Activated naive CD8-positive, alpha-beta T cell (primary cell): ENCODE data around the gene TNFRSF6B.

Source experiments
- H3K27ac Mint-ChIP-seq: one replicate; pipeline ENCODE4 v1.8.0; 2021; ENCODE audit warnings: mixed read lengths
- H3K27me3 Mint-ChIP-seq: one replicate; pipeline ENCODE4 v1.8.0; 2021; ENCODE audit warnings: mixed read lengths
- H3K36me3 Mint-ChIP-seq: one replicate; pipeline ENCODE4 v1.8.0; 2021; ENCODE audit warnings: mixed read lengths
- H3K4me1 Mint-ChIP-seq: one replicate; pipeline ENCODE4 v1.8.0; 2021; ENCODE audit warnings: low read depth, mixed read lengths
- H3K4me3 Mint-ChIP-seq: one replicate; pipeline ENCODE4 v1.8.0; 2021; ENCODE audit warnings: mild to moderate bottlenecking, mixed read lengths
- H3K9me3 Mint-ChIP-seq: one replicate; pipeline ENCODE4 v1.8.0; 2021; ENCODE audit warnings: low read depth, mixed read lengths

The TNFRSF6B gene

DNA sequence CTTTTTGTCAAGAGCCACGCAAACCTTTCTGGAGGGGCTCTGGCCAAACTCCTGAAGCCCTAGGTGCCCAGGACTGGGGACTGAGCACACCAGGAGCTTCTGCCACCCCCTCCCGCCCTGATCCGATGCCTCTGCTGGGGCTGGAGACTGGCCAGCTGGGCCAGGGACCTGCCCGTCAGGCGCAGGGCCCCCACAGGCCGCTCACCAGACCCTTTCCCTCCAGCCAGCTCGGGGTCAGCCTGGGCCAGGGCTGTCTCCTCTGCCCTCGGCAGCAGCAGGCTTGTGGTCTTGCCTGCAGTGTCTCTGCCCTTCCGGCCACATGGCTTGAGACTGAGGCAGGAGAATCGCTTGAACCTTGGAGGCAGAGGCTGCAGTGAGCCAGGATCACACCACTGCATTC lies 23.8 kb upstream of the TNFRSF6B start:
- Mint-ChIP-seq H3K4me1 (no peaks in the 10 kb centered on the region), H3K27me3 (no peaks in the 10 kb centered on the region), H3K9me3 (no peaks in the 10 kb centered on the region), H3K36me3 (peaks cover 3% of the 10 kb centered on the region), H3K4me3 (no peak overlapping the region), H3K27ac (no peak overlapping the region)

GRCh38 chr20:63673951-63674350 lies 22.5 kb upstream of the TNFRSF6B start:
- Mint-ChIP-seq H3K36me3 (no peaks in the 10 kb centered on the region), H3K9me3 (no peaks in the 10 kb centered on the region), H3K27me3 (no peaks in the 10 kb centered on the region), H3K4me1 (no peaks in the 10 kb centered on the region), H3K27ac (no peak overlapping the region), H3K4me3 (no peak overlapping the region)

DNA sequence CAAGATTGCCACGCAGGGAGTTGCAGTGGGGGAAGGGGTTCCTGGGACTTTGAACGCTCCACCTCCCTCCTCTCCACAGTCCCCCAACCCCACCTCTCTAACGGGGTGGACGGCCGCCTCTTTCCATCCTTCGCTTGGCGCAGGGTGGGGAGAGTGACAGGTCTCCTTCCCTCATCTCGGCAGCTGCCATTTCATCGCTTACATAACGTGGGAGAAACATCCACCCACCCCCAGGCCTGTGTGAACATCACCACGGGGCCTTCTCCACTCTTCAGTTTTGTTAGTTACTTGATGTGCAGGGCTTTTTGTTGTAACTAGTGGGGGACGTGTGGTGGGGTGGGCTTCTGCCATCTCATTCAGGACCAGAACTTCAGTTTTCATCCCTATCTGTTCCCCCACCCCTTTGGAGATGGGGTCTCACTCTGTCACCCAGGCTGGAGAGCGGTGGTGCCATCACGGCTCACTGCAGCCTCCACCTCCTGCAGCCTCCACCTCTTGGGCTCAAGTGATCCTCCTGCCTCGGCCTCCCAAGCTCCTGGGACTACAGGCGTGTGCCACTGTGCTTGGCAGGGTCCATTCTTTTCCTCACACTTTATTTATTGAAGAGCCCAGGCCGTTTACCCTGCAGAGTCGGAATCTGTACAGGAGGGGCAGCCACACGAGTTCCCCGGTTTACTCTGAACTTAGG lies 20.6 kb upstream of the TNFRSF6B start:
- H3K4me1 Mint-ChIP-seq = no peaks in the 10 kb centered on the region
- H3K27ac Mint-ChIP-seq = no peak overlapping the region
- H3K27me3 Mint-ChIP-seq = no peaks in the 10 kb centered on the region
- H3K9me3 Mint-ChIP-seq = no peaks in the 10 kb centered on the region
- no peaks in the 10 kb centered on the region for H3K36me3 Mint-ChIP-seq
- H3K4me3 Mint-ChIP-seq = no peak overlapping the region

GRCh38 chr20:63678071-63678470 lies 18.4 kb upstream of the TNFRSF6B start:
- Mint-ChIP-seq H3K9me3 (no peaks in the 10 kb centered on the region), H3K27me3 (no peaks in the 10 kb centered on the region), H3K4me1 (no peaks in the 10 kb centered on the region), H3K4me3 (no peak overlapping the region), H3K36me3 (no peaks in the 10 kb centered on the region), H3K27ac (no peak overlapping the region)

- no peaks in the 10 kb centered on the region for H3K27me3 Mint-ChIP-seq
- H3K27ac Mint-ChIP-seq = no peak overlapping the region
- H3K4me1 Mint-ChIP-seq = no peaks in the 10 kb centered on the region
- no peaks in the 10 kb centered on the region for H3K9me3 Mint-ChIP-seq
- no peak overlapping the region for H3K4me3 Mint-ChIP-seq
- H3K36me3 Mint-ChIP-seq = no peaks in the 10 kb centered on the region
Observed at GRCh38 chr20:63678667-63679465, 17.6 kb upstream of the TNFRSF6B start.

- no peaks in the 10 kb centered on the region for H3K27me3 Mint-ChIP-seq
- no peak overlapping the region for H3K27ac Mint-ChIP-seq
- H3K4me1 Mint-ChIP-seq = no peaks in the 10 kb centered on the region
- H3K9me3 Mint-ChIP-seq = no peaks in the 10 kb centered on the region
- no peaks in the 10 kb centered on the region for H3K36me3 Mint-ChIP-seq
- no peak overlapping the region for H3K4me3 Mint-ChIP-seq
Observed at GRCh38 chr20:63679799-63680305, 16.6 kb upstream of the TNFRSF6B start.

DNA sequence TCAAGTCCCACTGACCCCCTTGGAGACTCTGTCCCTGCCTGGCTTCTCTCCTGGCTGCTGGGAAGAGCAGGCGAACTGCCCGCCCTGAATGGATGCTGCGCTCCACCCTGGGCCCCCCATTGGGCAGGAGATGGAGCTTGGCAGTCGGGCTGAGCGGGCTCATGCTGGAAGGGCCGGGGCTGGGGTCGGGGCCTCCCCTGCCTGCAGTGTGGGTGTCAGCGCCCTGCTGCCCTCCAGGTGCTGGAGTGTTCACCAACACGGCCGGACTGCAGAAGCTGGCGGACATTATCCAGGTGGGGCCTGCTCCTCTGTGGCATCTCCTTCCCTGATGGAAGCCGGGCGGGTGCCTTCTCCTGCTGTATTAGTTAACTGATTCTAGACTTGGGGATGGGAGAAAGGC lies 16.0 kb upstream of the TNFRSF6B start:
- no peaks in the 10 kb centered on the region for H3K27me3 Mint-ChIP-seq
- H3K9me3 Mint-ChIP-seq = no peaks in the 10 kb centered on the region
- no peaks in the 10 kb centered on the region for H3K36me3 Mint-ChIP-seq
- H3K4me3 Mint-ChIP-seq = no peak overlapping the region
- no peak overlapping the region for H3K27ac Mint-ChIP-seq
- no peaks in the 10 kb centered on the region for H3K4me1 Mint-ChIP-seq

DNA sequence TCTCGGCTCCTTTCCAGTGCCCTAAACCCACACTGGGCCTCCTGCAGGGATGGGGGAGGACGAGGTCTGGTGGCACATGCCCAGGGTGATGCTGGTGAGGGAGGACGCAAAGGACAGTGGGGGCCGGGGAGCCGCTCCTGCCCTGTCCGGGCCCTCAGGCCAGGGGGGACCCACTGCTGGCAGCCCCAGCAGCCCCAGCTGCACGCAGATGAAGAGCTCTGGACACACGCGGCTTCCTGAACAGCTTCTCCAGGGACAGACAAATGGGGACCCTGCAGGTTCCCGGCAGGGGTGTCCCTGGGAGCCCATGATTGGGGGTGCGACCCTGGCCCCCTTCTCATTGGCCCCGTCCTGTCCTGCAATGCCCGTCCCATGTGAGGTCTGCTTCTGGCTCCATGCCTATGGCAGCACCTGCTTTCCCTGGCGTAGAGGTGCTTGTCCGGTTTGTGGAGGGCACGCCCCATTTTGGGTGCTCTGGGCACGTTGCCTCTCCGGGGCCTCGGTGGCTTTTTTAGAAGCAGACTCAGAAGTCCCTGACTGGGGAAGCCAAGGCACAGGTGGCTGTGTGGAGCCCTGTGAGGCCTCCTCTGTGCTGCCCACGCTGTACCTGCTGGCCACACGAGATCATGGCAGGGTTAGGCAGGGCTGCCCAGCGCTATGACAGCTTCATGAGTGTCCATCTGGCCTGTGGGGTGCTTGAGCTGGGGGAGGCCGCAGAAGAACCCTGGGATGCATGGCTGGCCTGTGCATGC lies 15.4 kb upstream of the TNFRSF6B start:
- H3K27me3 Mint-ChIP-seq = no peaks in the 10 kb centered on the region
- no peaks in the 10 kb centered on the region for H3K36me3 Mint-ChIP-seq
- H3K4me3 Mint-ChIP-seq = no peak overlapping the region
- no peak overlapping the region for H3K27ac Mint-ChIP-seq
- H3K9me3 Mint-ChIP-seq = no peaks in the 10 kb centered on the region
- H3K4me1 Mint-ChIP-seq = no peaks in the 10 kb centered on the region

- Mint-ChIP-seq H3K27ac (no peak overlapping the region), H3K9me3 (no peaks in the 10 kb centered on the region), H3K36me3 (no peaks in the 10 kb centered on the region), H3K4me3 (no peak overlapping the region), H3K27me3 (no peaks in the 10 kb centered on the region), H3K4me1 (no peaks in the 10 kb centered on the region)
Observed at GRCh38 chr20:63681609-63682142, 14.8 kb upstream of the TNFRSF6B start.

DNA sequence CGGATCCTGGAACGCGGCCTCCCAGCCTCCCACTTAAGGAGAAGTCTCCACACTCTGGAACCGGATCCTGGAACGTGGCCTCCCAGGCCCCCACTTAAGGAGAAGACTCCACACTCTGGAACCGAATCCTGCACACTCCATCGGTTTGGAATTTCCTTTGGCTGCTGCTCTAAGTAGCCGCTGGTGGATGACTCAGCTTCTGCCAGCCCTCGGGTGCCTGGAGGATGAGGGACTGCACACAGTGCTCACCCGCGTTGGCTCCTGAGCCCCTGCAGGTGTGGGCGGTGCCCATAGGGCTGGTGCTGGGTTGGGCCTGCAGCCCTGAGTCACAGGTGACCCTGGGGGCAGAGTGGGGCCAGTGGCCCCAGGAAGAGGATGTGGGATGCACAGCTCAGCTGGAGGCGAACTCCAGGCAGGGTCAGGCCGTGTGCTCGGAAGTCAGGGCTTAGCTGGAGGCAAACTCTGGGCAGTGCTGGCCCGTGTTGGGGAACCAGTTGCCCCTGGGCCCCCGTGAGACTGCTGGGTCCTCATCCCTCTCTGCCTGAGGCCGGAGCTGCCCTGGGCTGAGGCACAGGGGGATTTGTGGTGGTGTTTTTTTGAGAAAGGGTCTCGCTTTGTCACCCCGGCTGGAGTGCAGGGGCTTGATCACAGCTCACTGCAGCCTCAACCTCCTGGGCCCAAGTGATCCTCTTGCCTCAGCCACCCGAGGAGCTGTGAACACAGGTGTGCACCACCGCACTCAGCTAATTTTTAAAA lies 13.9 kb upstream of the TNFRSF6B start:
- Mint-ChIP-seq H3K27me3 (no peaks in the 10 kb centered on the region), H3K36me3 (no peaks in the 10 kb centered on the region), H3K4me3 (no peak overlapping the region)

GRCh38 chr20:63685269-63686026 lies 11.0 kb upstream of the TNFRSF6B start:
- no peak overlapping the region for H3K27ac Mint-ChIP-seq
- H3K27me3 Mint-ChIP-seq = no peaks in the 10 kb centered on the region
- no peaks in the 10 kb centered on the region for H3K9me3 Mint-ChIP-seq
- no peaks in the 10 kb centered on the region for H3K36me3 Mint-ChIP-seq
- H3K4me1 Mint-ChIP-seq = peaks cover 3% of the 10 kb centered on the region
- no peak overlapping the region for H3K4me3 Mint-ChIP-seq

More for the DNA sequence above, 13.9 kb upstream of the TNFRSF6B start:
- Mint-ChIP-seq H3K27ac (no peak overlapping the region), H3K9me3 (no peaks in the 10 kb centered on the region), H3K4me1 (peaks cover 3% of the 10 kb centered on the region)

DNA sequence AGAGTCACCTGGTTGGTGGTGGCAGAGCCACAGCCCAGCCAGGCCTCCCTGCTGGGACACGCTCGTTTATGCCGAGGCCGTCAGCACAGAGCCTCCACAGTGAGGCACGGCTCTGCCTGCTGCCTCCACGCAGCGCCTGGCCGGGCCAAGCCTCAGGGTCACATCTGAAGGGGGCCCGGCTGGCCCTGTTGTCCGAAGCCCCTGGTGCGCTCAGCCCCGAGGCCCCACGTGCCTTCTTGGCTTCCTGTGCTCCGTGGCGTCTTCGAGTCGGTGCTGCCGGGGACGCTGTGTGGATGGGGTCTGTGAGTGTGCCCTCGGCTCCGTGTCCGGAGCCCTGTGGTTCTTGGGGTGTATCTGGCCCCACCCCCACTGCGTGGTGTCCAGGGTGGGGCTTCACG lies 10.4 kb upstream of the TNFRSF6B start:
- Mint-ChIP-seq H3K4me3 (no peak overlapping the region), H3K27me3 (no peaks in the 10 kb centered on the region), H3K9me3 (no peaks in the 10 kb centered on the region), H3K27ac (no peak overlapping the region), H3K36me3 (no peaks in the 10 kb centered on the region), H3K4me1 (peaks cover 3% of the 10 kb centered on the region)

GRCh38 chr20:63686492-63687321 lies 9.7 kb upstream of the TNFRSF6B start:
- H3K27ac Mint-ChIP-seq = peak overlapping the region; percentile 41
- peaks cover 4% of the 10 kb centered on the region for H3K4me1 Mint-ChIP-seq
- no peaks in the 10 kb centered on the region for H3K9me3 Mint-ChIP-seq
- no peaks in the 10 kb centered on the region for H3K36me3 Mint-ChIP-seq
- no peaks in the 10 kb centered on the region for H3K27me3 Mint-ChIP-seq
- H3K4me3 Mint-ChIP-seq = no peak overlapping the region
